Tibial nerve (tissue), 3 donors: ENCODE results near the gene PSORS1C2.

Experiments used
- EP300 ChIP-seq, 2 donors: sonication (generic); formaldehyde crosslinking; IDR thresholded peaks; one replicate each; pipeline ENCODE4 v1.6.1; 2017; ENCODE audit warnings: antibody characterized with exemption in 2 of 2, mild to moderate bottlenecking in 1 of 2
- POLR2A ChIP-seq, 2 donors: fragments of 450-650 bp; IDR thresholded peaks; one replicate each; pipeline ENCODE4 v1.6.1; 2017; ENCODE audit warnings: antibody characterized with exemption in 2 of 2, mild to moderate bottlenecking in 2 of 2, moderate library complexity in 2 of 2

DNA sequence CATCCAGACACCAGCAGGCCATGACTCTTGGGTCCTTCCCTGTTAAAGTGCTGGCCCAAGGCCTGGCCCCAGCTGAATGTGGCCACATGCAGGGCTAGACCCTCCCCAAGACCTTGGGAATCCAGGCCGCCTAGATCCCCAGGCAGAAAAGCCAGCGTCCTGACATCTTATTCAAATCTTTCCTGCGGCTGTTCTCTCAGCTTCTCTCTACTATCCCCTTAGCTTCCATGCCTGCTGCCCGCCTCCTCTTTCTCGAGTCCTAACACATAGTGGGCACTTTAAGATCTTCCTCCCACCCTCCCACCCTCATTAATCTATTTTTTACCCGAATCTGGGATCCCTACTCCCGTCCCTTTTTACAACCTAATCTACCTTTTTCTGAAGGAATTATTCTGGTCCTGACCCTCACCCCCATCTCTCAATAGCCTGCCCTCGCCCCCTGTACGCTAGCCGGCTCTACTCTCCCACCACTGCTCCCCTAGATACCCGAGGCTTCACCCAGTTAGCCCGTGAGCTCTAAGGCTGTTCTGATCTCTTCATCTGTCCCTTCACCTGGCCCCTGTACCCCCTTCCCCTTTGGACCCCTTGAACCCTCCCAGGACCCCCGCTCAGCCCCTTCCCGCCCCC lies 18.8 kb upstream of the PSORS1C2 start, which contains the start of gene CCHCR1:
- TF ChIP-seq POLR2A (IDR thresholded peaks at IDR 0.05) = no peak
- no peak for TF ChIP-seq EP300 (IDR thresholded peaks at IDR 0.05)
